ENCODE measurements around the gene FAM174B. TPM values are rescaled to one million over a fixed set of nuclear protein-coding genes. Genes with fewer than 3 reads are reported as not detected.

Gene FAM174B
- total and polyA plus RNA-seq, 4 donors, result 2.5 to 4.5 (median 3.8) TPM

DNA sequence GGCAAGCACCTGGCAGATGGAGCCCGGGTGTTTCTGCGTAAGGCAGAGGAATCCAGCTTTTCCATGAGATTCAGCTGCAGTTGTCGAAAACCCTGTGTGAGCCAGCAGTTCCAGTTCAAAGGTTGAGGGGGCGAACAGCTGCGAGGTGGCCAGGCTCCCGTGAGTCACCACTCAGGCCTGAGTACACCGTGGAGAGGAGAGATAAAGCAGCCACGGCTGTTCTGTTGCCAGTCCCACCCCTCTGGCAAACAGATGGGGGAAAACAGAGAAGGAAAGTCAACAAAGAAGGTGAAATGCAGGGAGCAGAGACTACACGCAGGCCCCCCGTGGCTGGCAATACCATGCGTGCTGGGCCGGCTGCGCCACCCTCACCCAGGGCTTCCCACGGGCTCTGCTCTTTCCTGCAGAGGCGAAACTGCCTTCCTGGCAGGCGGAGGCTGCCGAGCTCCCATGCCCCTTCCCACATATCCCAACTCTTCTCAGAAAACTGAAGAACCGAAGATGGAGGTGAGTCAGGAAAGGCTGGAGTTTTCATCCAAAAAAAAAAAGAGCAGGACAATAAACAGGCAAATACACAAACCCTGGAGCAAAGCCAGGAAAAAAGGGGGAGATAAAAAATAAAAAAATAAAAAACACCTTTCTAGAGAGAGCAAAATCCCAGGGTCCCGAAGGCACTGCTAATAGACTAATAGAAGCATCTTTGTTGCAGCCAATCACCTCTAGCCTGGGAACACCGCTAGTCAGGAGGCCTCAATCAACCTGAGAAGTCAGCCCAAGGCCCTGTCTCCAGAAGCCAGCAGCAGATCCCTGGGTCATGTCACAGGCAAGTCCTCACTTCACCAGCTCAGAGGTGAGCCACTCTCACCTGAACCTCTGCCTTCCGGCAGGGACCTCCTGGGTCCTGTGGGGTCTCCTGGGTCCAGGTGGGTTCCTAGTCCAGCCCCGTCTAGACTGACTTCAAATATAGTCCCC lies 37.7 kb downstream of the FAM174B start:
- TF ChIP-seq, protein P1, sequence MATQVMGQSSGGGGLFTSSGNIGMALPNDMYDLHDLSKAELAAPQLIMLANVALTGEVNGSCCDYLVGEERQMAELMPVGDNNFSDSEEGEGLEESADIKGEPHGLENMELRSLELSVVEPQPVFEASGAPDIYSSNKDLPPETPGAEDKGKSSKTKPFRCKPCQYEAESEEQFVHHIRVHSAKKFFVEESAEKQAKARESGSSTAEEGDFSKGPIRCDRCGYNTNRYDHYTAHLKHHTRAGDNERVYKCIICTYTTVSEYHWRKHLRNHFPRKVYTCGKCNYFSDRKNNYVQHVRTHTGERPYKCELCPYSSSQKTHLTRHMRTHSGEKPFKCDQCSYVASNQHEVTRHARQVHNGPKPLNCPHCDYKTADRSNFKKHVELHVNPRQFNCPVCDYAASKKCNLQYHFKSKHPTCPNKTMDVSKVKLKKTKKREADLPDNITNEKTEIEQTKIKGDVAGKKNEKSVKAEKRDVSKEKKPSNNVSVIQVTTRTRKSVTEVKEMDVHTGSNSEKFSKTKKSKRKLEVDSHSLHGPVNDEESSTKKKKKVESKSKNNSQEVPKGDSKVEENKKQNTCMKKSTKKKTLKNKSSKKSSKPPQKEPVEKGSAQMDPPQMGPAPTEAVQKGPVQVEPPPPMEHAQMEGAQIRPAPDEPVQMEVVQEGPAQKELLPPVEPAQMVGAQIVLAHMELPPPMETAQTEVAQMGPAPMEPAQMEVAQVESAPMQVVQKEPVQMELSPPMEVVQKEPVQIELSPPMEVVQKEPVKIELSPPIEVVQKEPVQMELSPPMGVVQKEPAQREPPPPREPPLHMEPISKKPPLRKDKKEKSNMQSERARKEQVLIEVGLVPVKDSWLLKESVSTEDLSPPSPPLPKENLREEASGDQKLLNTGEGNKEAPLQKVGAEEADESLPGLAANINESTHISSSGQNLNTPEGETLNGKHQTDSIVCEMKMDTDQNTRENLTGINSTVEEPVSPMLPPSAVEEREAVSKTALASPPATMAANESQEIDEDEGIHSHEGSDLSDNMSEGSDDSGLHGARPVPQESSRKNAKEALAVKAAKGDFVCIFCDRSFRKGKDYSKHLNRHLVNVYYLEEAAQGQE (IDR thresholded peaks at IDR 0.05), result peak; percentile 89
- TF ChIP-seq FOXA1 (IDR thresholded peaks at IDR 0.05) (peak; percentile 99), RAD21 (IDR thresholded peaks at IDR 0.05) (peak; percentile 58 to 67), NR2F2 (IDR thresholded peaks at IDR 0.05) (peak; percentile 92), HNF4G (IDR thresholded peaks at IDR 0.05) (peak; percentile 64), FOXA2 (IDR thresholded peaks at IDR 0.05) (peak; percentile 97), HNF4A (conservative IDR thresholded peaks at IDR 0.05) (peak; percentile 94 to 98), SP1 (IDR thresholded peaks at IDR 0.05) (peak; percentile 97), YY1 (IDR thresholded peaks at IDR 0.05) (peak; percentile 96), JUND (IDR thresholded peaks at IDR 0.05) (peak; percentile 99), TAF1 (conservative IDR thresholded peaks at IDR 0.05) (no peak), GABPA (IDR thresholded peaks at IDR 0.05 in 1 of 2, conservative IDR thresholded peaks at IDR 0.05 in 1 of 2) (peak in 1 of 2 donors; percentile 60), RXRA (IDR thresholded peaks at IDR 0.05) (peak; percentile 89 to 97), EGR1 (IDR thresholded peaks at IDR 0.05; ENCODE audit: low read depth in 2 of 2) (peak; percentile 57 to 87)
- TF ChIP-seq, protein P2, sequence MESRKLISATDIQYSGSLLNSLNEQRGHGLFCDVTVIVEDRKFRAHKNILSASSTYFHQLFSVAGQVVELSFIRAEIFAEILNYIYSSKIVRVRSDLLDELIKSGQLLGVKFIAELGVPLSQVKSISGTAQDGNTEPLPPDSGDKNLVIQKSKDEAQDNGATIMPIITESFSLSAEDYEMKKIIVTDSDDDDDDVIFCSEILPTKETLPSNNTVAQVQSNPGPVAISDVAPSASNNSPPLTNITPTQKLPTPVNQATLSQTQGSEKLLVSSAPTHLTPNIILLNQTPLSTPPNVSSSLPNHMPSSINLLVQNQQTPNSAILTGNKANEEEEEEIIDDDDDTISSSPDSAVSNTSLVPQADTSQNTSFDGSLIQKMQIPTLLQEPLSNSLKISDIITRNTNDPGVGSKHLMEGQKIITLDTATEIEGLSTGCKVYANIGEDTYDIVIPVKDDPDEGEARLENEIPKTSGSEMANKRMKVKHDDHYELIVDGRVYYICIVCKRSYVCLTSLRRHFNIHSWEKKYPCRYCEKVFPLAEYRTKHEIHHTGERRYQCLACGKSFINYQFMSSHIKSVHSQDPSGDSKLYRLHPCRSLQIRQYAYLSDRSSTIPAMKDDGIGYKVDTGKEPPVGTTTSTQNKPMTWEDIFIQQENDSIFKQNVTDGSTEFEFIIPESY (IDR thresholded peaks at IDR 0.05), result peak; percentile 96
- TF ChIP-seq, protein P3, sequence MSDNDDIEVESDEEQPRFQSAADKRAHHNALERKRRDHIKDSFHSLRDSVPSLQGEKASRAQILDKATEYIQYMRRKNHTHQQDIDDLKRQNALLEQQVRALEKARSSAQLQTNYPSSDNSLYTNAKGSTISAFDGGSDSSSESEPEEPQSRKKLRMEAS (IDR thresholded peaks at IDR 0.05), result peak; percentile 98
- TF ChIP-seq, protein P4, sequence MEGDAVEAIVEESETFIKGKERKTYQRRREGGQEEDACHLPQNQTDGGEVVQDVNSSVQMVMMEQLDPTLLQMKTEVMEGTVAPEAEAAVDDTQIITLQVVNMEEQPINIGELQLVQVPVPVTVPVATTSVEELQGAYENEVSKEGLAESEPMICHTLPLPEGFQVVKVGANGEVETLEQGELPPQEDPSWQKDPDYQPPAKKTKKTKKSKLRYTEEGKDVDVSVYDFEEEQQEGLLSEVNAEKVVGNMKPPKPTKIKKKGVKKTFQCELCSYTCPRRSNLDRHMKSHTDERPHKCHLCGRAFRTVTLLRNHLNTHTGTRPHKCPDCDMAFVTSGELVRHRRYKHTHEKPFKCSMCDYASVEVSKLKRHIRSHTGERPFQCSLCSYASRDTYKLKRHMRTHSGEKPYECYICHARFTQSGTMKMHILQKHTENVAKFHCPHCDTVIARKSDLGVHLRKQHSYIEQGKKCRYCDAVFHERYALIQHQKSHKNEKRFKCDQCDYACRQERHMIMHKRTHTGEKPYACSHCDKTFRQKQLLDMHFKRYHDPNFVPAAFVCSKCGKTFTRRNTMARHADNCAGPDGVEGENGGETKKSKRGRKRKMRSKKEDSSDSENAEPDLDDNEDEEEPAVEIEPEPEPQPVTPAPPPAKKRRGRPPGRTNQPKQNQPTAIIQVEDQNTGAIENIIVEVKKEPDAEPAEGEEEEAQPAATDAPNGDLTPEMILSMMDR (IDR thresholded peaks at IDR 0.05; ENCODE audit: low read depth, low read length, missing input control), result no peak
- TF ChIP-seq, protein P5, sequence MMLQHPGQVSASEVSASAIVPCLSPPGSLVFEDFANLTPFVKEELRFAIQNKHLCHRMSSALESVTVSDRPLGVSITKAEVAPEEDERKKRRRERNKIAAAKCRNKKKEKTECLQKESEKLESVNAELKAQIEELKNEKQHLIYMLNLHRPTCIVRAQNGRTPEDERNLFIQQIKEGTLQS (IDR thresholded peaks at IDR 0.05), result peak; percentile 96
- H3K27ac ChIP-seq (ENCODE audit: low read depth in 1 of 2, low read length in 2 of 2), result peak overlapping the region; percentile 81 to 91
- no peaks in the 10 kb centered on the region for H3K9me3 ChIP-seq (ENCODE audit: control insufficient read depth in 4 of 4, low read length in 3 of 4)
- no peaks in the 10 kb centered on the region for H3K36me3 ChIP-seq (ENCODE audit: control insufficient read depth in 4 of 4, insufficient read depth in 3 of 4, low read depth in 1 of 4, low read length in 3 of 4)
- no peak overlapping the region for H3K4me3 ChIP-seq (ENCODE audit: low read depth in 1 of 3, low read length in 3 of 3)
- WGBS, result 33% methylated on average over 22 of the region's 22 CpGs
- H3K9ac ChIP-seq (ENCODE audit: low read depth in 1 of 2, low read length in 2 of 2), result peak overlapping the region in 1 of 2 donors; percentile 79
- H3K27me3 ChIP-seq (ENCODE audit: control insufficient read depth in 4 of 4, insufficient read depth in 4 of 4, low read length in 3 of 4), result no peaks in the 10 kb centered on the region
- H3K4me1 ChIP-seq (ENCODE audit: control insufficient read depth in 4 of 4, insufficient read depth in 4 of 4, low read length in 3 of 4), result peaks cover 10 to 37% (median 24%) of the 10 kb centered on the region in 4 donors
- DNase-seq (ENCODE audit: low spot score), result peak; percentile 57

Data from liver (tissue), 9 donors.